Gastroesophageal sphincter (tissue), 4 donors: ENCODE measurements around the gene SND1. TPM values are rescaled to one million over a fixed set of nuclear protein-coding genes. Genes with fewer than 3 reads are reported as not detected.

ENCODE experiments used
- ATAC-seq: fragments of 150-250 bp; one replicate; pipeline ENCODE4 v1.9.1; 2016; ENCODE audit warnings: mild to moderate bottlenecking, moderate library complexity
- H3K27ac ChIP-seq, 4 donors: fragments of 200-600 bp; sonication (generic) in 3 of 4; 1 replicate in 3 of 4; 2 replicates in 1 of 4; pipeline ENCODE4 v1.5.1; 2016 to 2019
- H3K27me3 ChIP-seq: fragments of 200-600 bp; sonication (generic); one replicate; pipeline ENCODE4 v1.5.1; 2019
- H3K36me3 ChIP-seq, 2 donors: fragments of 200-600 bp; sonication (generic); one replicate each; pipeline ENCODE4 v1.5.1; 2019; ENCODE audit warnings: control low read depth in 1 of 2
- H3K4me1 ChIP-seq, 3 donors: fragments of 200-600 bp; sonication (generic); 1 replicate in 2 of 3; 2 replicates in 1 of 3; pipeline ENCODE4 v1.5.1; 2016 to 2019; ENCODE audit warnings: control low read depth in 2 of 3
- H3K4me3 ChIP-seq, 2 donors: fragments of 200-600 bp; sonication (generic); one replicate each; pipeline ENCODE4 v1.5.1; 2019; ENCODE audit warnings: mild to moderate bottlenecking in 1 of 2, moderate library complexity in 1 of 2
- H3K9me3 ChIP-seq, 3 donors: fragments of 200-600 bp; sonication (generic); one replicate each; pipeline ENCODE4 v1.5.1; 2017 to 2019; ENCODE audit warnings: control low read depth in 2 of 3
- CTCF ChIP-seq, 4 experiments: fragments of 200-600 bp in 2 of 4; fragments of 450-650 bp in 2 of 4; sonication (generic) in 1 of 4; IDR thresholded peaks; one replicate each; pipeline ENCODE4 v1.5.1; 2017 to 2019; ENCODE audit warnings: antibody characterized with exemption in 4 of 4, mild to moderate bottlenecking in 2 of 4, moderate library complexity in 2 of 4
- EP300 ChIP-seq: sonication (generic); formaldehyde crosslinking; IDR thresholded peaks from one replicate; pipeline ENCODE4 v1.6.1; 2017; ENCODE audit warnings: antibody characterized with exemption, mild to moderate bottlenecking
- POLR2A ChIP-seq, 2 donors: fragments of 450-650 bp; IDR thresholded peaks; one replicate each; pipeline ENCODE4 v1.6.1; 2017; ENCODE audit warnings: antibody characterized with exemption in 2 of 2, mild to moderate bottlenecking in 2 of 2, moderate library complexity in 1 of 2
- POLR2AphosphoS5 ChIP-seq: sonication (generic); formaldehyde crosslinking; IDR thresholded peaks from one replicate; pipeline ENCODE4 v1.6.1; 2017; ENCODE audit warnings: antibody characterized with exemption
- WGBS, 2 donors: methylation state at CpG; one replicate each; pipeline ENCODE4 v1.1.5; 2018; ENCODE audit warnings: low coverage in 1 of 2; 5-methylcytosine and 5-hydroxymethylcytosine counted together
- total RNA-seq, 4 donors: library from RNA; depleted of rRNA; stranded (reverse); fragments of >200 nt; gene quantifications; one replicate each; pipeline ENCODE4 v1.1.0, GENCODE V29; 2016

SND1 gene
- total RNA-seq, 4 donors from 2014 or later, result 97.1 to 119 (median 103) TPM

GRCh38 chr7:127940381-127941160, 288.6 kb downstream of the SND1 start:
- WGBS, 2 donors, result 74 to 88% methylated on average over 4 to 5 of the region's 5 CpGs
- Histone ChIP-seq H3K36me3 (no peaks in the 10 kb centered on the region), H3K4me1 (no peaks in the 10 kb centered on the region), H3K27ac (no peak overlapping the region), H3K9me3 (no peaks in the 10 kb centered on the region), H3K27me3 (no peaks in the 10 kb centered on the region), H3K4me3 (no peak overlapping the region)
- ATAC-seq, result no peak
- TF ChIP-seq POLR2AphosphoS5, result no peak
- no peak for TF ChIP-seq EP300
- TF ChIP-seq POLR2A (IDR thresholded peaks at IDR 0.05), result no peak
- no peak for TF ChIP-seq CTCF (IDR thresholded peaks at IDR 0.05)

- H3K4me1 ChIP-seq, result no peaks in the 10 kb centered on the region
- TF ChIP-seq EP300 (no peak), CTCF (IDR thresholded peaks at IDR 0.05) (no peak), POLR2AphosphoS5 (no peak), POLR2A (IDR thresholded peaks at IDR 0.05) (no peak)
- H3K36me3 ChIP-seq, result no peaks in the 10 kb centered on the region
- no peak for ATAC-seq
- H3K9me3 ChIP-seq, result no peaks in the 10 kb centered on the region
- no peak overlapping the region for H3K27ac ChIP-seq
- H3K27me3 ChIP-seq, result no peaks in the 10 kb centered on the region
- no peak overlapping the region for H3K4me3 ChIP-seq
- 88 to 95% methylated on average over 8 of the region's 8 CpGs for WGBS, 2 donors
These were observed 289.6 kb downstream of the SND1 start for GRCh38 chr7:127941476-127942210.

- Histone ChIP-seq H3K27me3 (no peaks in the 10 kb centered on the region), H3K9me3 (no peaks in the 10 kb centered on the region), H3K4me1 (peaks cover 0 to under 1% (median 0%) of the 10 kb centered on the region in 3 donors), H3K27ac (no peak overlapping the region), H3K36me3 (no peaks in the 10 kb centered on the region), H3K4me3 (no peak overlapping the region)
- WGBS, 2 donors, result 80 to 83% methylated on average over 5 to 11 of the region's 16 CpGs
- no peak for ATAC-seq
- no peak for TF ChIP-seq POLR2AphosphoS5
- TF ChIP-seq POLR2A (IDR thresholded peaks at IDR 0.05), result no peak
- TF ChIP-seq EP300, result no peak
- no peak for TF ChIP-seq CTCF (IDR thresholded peaks at IDR 0.05)
These were observed 291.8 kb downstream of the SND1 start for GRCh38 chr7:127943541-127944521.

- TF ChIP-seq CTCF (IDR thresholded peaks at IDR 0.05) (no peak), POLR2AphosphoS5 (no peak), POLR2A (IDR thresholded peaks at IDR 0.05) (no peak), EP300 (no peak)
- Histone ChIP-seq H3K4me3 (no peak overlapping the region), H3K27ac (no peak overlapping the region), H3K4me1 (peaks cover 0 to 12% (median 0%) of the 10 kb centered on the region in 3 donors), H3K9me3 (no peaks in the 10 kb centered on the region), H3K27me3 (no peaks in the 10 kb centered on the region), H3K36me3 (no peaks in the 10 kb centered on the region)
- no peak for ATAC-seq
These were observed 294.1 kb downstream of the SND1 start for GRCh38 chr7:127946111-127946510.
